Astrocyte (in vitro differentiated cells and primary cell): ENCODE results near the gene ZNF467. TPM values are rescaled to one million over a fixed set of nuclear protein-coding genes. Genes with fewer than 3 reads are reported as not detected.

Experiments used
- DNase-seq: peaks from one replicate; pipeline ENCODE4 v3.0.0-alpha.2; 2010; ENCODE audit warnings: low read depth
- FAIRE-seq: peaks from 2 replicates; lab custom pipeline; 2011; peaks lifted over from hg19 to GRCh38; lab: Jason Lieb, UNC
- H2AFZ ChIP-seq: 2 replicates; pipeline ENCODE4 v1.6.0; 2012; ENCODE audit warnings: low read depth, low read length, inconsistent platforms
- H3K27ac ChIP-seq: 2 replicates; pipeline ENCODE4 v1.5.1; 2011; ENCODE audit warnings: low read depth, low read length, inconsistent platforms
- H3K27me3 ChIP-seq: 2 replicates; pipeline ENCODE4 v1.6.0; 2011; ENCODE audit warnings: low read length, inconsistent platforms; ENCODE audit not compliant: insufficient read depth
- H3K36me3 ChIP-seq: 2 replicates; pipeline ENCODE4 v1.5.1; 2011; ENCODE audit warnings: low read length, inconsistent platforms; ENCODE audit not compliant: insufficient read depth
- H3K4me1 ChIP-seq: 2 replicates; pipeline ENCODE4 v1.5.1; 2011; ENCODE audit warnings: low read length, inconsistent platforms; ENCODE audit not compliant: insufficient read depth
- H3K4me2 ChIP-seq: 2 replicates; pipeline ENCODE4 v1.6.0; 2012; ENCODE audit warnings: low read length, inconsistent platforms
- H3K4me3 ChIP-seq: 2 replicates; pipeline ENCODE4 v1.5.1; 2011; ENCODE audit warnings: low read depth, mild to moderate bottlenecking, low read length, inconsistent platforms; ENCODE audit not compliant: insufficient read depth
- H3K79me2 ChIP-seq: 2 replicates; pipeline ENCODE4 v1.6.0; 2012; ENCODE audit warnings: mild to moderate bottlenecking, low read length, inconsistent platforms; ENCODE audit not compliant: insufficient read depth
- H3K9ac ChIP-seq: 2 replicates; pipeline ENCODE4 v1.6.0; 2012; ENCODE audit warnings: mild to moderate bottlenecking, low read length, inconsistent platforms
- H3K9me3 ChIP-seq: 2 replicates; pipeline ENCODE4 v1.5.1; 2012; ENCODE audit warnings: low read depth, mild to moderate bottlenecking, low read length, inconsistent platforms; ENCODE audit not compliant: insufficient read depth
- H4K20me1 ChIP-seq: 2 replicates; pipeline ENCODE4 v1.6.0; 2012; ENCODE audit warnings: low read length, inconsistent platforms; ENCODE audit not compliant: insufficient read depth
- H3K27ac Mint-ChIP-seq: one replicate; pipeline ENCODE4 v1.8.0; 2021; ENCODE audit warnings: mild to moderate bottlenecking, mixed read lengths; ENCODE audit not compliant: unreplicated experiment
- H3K27me3 Mint-ChIP-seq: one replicate; pipeline ENCODE4 v1.8.0; 2021; ENCODE audit warnings: low read depth, mixed read lengths; ENCODE audit not compliant: unreplicated experiment
- H3K36me3 Mint-ChIP-seq: one replicate; pipeline ENCODE4 v1.8.0; 2021; ENCODE audit warnings: low read depth, mixed read lengths; ENCODE audit not compliant: unreplicated experiment
- H3K4me1 Mint-ChIP-seq: one replicate; pipeline ENCODE4 v1.8.0; 2021; ENCODE audit warnings: low read depth, mixed read lengths; ENCODE audit not compliant: unreplicated experiment
- H3K4me3 Mint-ChIP-seq: one replicate; pipeline ENCODE4 v1.8.0; 2021; ENCODE audit warnings: mild to moderate bottlenecking, moderate library complexity, mixed read lengths; ENCODE audit not compliant: unreplicated experiment
- H3K9me3 Mint-ChIP-seq: one replicate; pipeline ENCODE4 v1.8.0; 2021; ENCODE audit warnings: mild to moderate bottlenecking, mixed read lengths; ENCODE audit not compliant: unreplicated experiment
- CTCF ChIP-seq: IDR thresholded peaks from 2 replicates; pipeline ENCODE4 v1.5.1; 2011; ENCODE audit warnings: low read depth, mild to moderate bottlenecking, inconsistent platforms, low read length, moderate library complexity; ENCODE audit not compliant: insufficient read depth
- EZH2 ChIP-seq: IDR thresholded peaks from 2 replicates; pipeline ENCODE4 v1.6.1; 2012; ENCODE audit warnings: mild to moderate bottlenecking, low read length, inconsistent platforms; ENCODE audit not compliant: insufficient read depth
- total RNA-seq: library from RNA; stranded (reverse); gene quantifications from 2 replicates; pipeline ENCODE4 v1.2.1, GENCODE V29; 2021

ZNF467 gene
- total RNA-seq, 1 donor from 2014 or later = 16.6 TPM

DNA sequence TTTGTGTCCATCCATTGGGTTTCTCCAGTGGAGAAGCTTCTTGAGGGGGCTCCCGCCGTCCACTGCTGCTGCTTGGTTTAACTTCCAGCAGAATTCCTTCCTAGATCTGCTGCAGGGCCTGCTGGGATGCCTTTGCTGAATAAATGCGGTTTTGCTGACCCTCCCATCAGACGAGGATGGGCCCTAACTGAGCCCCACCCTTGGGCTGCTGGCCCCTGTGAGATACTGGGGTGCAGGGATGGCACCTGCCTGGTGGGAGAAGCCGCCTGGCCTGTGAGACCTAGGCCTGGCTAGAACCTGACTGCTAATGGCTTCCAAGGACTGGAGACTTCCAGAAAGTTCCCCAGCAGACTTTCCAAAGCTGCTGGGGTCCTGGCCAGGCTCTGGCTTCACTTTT is 43.8 kb downstream of the ZNF467 start:
- Histone ChIP-seq H3K27me3 (no peaks in the 10 kb centered on the region), H3K4me1 (no peaks in the 10 kb centered on the region), H3K9me3 (no peaks in the 10 kb centered on the region), H3K36me3 (peaks cover 6% of the 10 kb centered on the region), H3K27ac (no peak overlapping the region), H3K4me2 (no peak overlapping the region), H3K79me2 (no peaks in the 10 kb centered on the region), H2AFZ (no peak overlapping the region), H3K9ac (no peak overlapping the region), H3K4me3 (no peak overlapping the region), H4K20me1 (no peaks in the 10 kb centered on the region)
- no peak for TF ChIP-seq CTCF
- TF ChIP-seq EZH2 = no peak
- H3K27me3 Mint-ChIP-seq = no peaks in the 10 kb centered on the region
- H3K4me3 Mint-ChIP-seq = no peak overlapping the region
- no peaks in the 10 kb centered on the region for H3K9me3 Mint-ChIP-seq
- no peak overlapping the region for H3K27ac Mint-ChIP-seq
- no peak for FAIRE-seq
- peaks cover 14% of the 10 kb centered on the region for H3K36me3 Mint-ChIP-seq
- no peak for DNase-seq
- H3K4me1 Mint-ChIP-seq = peaks cover 3% of the 10 kb centered on the region

DNA sequence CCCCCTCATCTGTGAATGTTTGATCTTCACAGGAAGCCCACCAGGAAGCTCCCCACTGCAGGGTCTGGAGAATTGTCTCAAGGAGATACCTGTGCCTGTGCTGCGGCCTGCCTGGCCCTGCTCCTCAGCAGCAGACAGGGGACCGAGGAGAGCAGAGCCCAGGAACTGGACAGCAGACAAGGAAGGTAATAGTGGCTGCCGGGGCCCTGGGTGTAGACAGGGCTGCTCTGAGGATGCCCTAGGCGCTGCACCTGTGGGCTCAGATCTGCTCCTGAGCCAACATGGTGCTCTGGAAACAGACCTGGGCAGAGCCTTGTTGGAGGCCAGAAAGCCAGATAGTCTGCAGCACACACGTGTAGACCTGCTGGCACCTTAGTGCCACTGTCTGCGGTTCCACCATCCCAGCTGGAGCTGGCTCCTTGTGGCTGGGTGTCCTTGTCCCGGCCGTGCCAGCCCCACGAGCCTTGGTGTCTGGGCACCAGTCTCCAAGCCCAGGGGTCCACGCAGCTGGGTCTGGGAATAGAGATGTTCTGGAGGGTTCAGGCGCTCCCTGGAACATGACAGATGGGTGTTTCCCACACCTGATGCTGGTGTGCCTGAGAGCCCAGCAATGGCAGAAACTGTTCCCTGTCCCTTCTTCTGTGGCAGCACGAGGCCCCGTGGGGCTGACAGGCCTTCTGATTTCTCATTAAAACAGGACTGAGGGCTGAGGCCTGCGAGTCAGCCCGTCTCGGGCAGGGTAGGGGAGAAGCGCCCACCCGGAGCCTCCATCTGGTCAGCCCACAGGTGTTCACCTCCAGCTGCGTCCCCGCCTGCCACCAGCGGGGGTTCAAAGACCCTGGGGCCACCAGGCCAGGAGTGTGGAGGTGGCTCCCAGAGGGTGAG is 44.7 kb downstream of the ZNF467 start:
- H2AFZ ChIP-seq = no peak overlapping the region
- no peak for FAIRE-seq
- no peak overlapping the region for H3K4me2 ChIP-seq
- H3K27ac Mint-ChIP-seq = no peak overlapping the region
- H3K9me3 ChIP-seq = no peaks in the 10 kb centered on the region
- no peaks in the 10 kb centered on the region for H3K9me3 Mint-ChIP-seq
- no peak overlapping the region for H3K4me3 ChIP-seq
- H3K4me1 Mint-ChIP-seq = peaks cover 3% of the 10 kb centered on the region
- no peaks in the 10 kb centered on the region for H3K79me2 ChIP-seq
- peaks cover 20% of the 10 kb centered on the region for H3K36me3 Mint-ChIP-seq
- H3K27me3 Mint-ChIP-seq = no peaks in the 10 kb centered on the region
- no peak for DNase-seq
- peaks cover 6% of the 10 kb centered on the region for H3K36me3 ChIP-seq
- no peaks in the 10 kb centered on the region for H4K20me1 ChIP-seq
- no peak overlapping the region for H3K27ac ChIP-seq
- no peak overlapping the region for H3K4me3 Mint-ChIP-seq
- H3K27me3 ChIP-seq = no peaks in the 10 kb centered on the region
- H3K9ac ChIP-seq = no peak overlapping the region
- no peaks in the 10 kb centered on the region for H3K4me1 ChIP-seq
- no peak for TF ChIP-seq CTCF
- no peak for TF ChIP-seq EZH2

GRCh38 chr7:149727899-149728476 is 45.4 kb downstream of the ZNF467 start:
- Mint-ChIP-seq H3K27ac (no peak overlapping the region), H3K4me3 (no peak overlapping the region), H3K36me3 (peaks cover 23% of the 10 kb centered on the region), H3K27me3 (no peaks in the 10 kb centered on the region), H3K4me1 (peaks cover 3% of the 10 kb centered on the region), H3K9me3 (no peaks in the 10 kb centered on the region)
- H3K4me2 ChIP-seq = no peak overlapping the region
- peaks cover 6% of the 10 kb centered on the region for H3K36me3 ChIP-seq
- H3K9ac ChIP-seq = no peak overlapping the region
- no peak overlapping the region for H3K27ac ChIP-seq
- no peaks in the 10 kb centered on the region for H3K9me3 ChIP-seq
- H3K4me1 ChIP-seq = no peaks in the 10 kb centered on the region
- TF ChIP-seq EZH2 = no peak
- TF ChIP-seq CTCF = no peak
- H2AFZ ChIP-seq = no peak overlapping the region
- FAIRE-seq = no peak
- no peaks in the 10 kb centered on the region for H4K20me1 ChIP-seq
- DNase-seq = no peak
- H3K4me3 ChIP-seq = no peak overlapping the region
- H3K79me2 ChIP-seq = no peaks in the 10 kb centered on the region
- no peaks in the 10 kb centered on the region for H3K27me3 ChIP-seq
